ENCODE data around the gene SMKR1.
"Not testable (repeated sequence)": the region's sequence is repeated elsewhere in the genome, so short reads cannot be mapped to it uniquely, and the experiment has no call there.

Gene SMKR1

DNA sequence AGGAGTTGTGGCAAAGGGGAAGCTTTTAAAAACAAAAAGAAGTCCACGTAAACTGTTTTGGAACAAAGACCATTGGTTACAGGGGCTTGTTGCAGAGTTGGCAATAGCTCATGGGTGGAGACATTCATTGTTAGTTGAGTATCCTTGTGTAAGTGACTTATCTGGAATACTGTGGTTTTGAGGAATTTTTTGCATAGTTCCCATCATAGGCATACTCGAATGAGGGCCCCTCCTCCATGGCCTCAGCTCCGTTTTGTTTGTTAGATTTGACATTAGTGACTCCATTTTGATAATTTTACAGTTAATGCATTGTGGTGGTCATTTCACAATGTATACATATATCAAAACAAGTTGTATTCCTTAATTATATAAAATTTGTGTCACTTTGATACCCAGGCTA, 12.8 kb upstream of the SMKR1 start:
- no peak for DNase-seq

DNA sequence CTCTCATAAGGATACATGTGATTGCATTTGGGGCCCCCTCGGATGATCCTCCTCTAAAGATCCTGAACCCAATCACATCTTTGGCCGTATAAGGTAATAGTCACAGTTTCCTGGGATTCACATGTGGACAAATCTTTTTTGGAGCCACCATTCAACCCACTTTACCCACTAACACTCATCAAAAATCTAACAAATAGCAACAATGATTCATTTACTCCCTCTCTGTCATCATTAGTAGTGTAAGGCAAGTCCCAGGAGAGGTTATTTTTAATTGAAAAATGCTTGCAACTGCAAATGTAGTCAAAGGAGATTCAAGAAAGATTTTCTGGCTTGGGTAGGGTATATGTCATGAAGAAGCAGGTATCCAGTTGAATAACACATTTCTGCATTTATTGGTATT, 9.9 kb upstream of the SMKR1 start:
- no peak for DNase-seq

DNA sequence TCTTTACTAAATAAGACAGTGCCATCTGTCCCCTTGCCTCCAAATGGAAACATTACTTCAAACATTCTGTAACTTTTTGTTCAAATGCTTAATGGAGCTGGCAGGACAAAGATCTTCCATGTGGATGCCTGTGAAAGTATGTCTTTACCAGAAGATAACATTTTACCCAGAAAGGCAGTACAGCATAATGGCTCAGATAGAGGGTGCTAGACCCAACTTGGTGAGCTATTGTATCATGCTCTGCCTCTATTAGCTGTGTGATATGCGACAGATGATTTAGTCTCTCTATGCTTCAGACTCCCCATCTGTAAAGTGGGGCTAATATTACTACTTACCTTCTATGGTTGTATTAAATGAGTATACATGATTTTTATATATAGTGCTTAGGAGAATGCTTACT, 8.8 kb upstream of the SMKR1 start:
- no peak for DNase-seq

DNA sequence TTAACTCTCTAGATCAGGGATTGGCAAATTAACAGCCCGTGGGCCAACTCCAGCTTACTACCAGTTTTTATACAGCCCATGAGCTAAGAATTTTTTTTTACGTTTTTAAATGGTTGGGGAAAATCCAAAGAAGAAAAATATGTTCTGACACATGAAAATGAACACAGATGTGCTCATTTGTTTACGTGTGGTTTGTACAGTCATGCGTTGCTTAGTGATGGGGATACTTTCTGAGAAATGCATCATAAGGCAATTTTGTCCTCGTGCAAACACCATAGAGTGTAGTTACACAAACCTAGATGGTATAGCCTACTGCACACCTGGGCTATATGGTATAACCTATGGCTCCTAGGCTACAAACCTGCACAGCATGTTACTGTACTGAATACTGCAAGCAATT, 8.3 kb upstream of the SMKR1 start:
- no peak for DNase-seq

DNA sequence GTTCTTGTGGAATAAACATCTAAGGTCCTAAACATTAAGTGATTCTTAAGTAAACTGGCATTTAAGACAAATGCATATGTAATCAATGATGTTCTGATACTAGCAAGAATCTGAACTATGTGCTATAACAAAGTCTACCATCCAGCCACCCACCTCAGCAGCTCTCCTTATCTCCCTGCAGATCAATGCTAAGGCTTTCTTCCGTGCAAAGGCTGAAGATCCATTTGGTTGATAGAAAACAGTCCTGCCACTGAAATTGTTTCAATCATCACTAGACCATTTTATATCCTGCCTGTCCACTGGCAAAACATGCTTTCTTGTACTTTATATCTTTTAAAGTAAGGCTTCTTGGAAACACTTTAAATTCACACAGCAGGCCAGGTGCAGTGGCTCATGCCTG, 6.3 kb upstream of the SMKR1 start:
- DNase-seq = no peak

DNA sequence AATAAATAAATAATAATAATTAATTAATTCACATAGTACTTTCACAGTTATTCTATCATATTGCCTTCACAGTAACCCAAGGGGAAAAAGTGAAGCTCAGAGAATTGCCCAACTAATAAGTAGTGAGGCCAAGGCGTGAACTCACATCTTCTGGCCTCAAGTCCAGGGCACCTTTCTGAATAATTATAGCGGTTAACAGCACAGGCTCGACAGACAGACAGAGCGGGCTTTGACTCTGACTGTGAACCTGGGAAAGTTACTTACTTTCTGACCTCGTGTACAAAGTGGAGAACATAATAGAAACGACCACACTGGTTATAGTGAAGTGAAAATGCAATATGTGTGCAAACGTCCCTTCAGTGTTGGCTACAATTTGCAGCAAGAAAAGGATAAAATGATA, 5.7 kb upstream of the SMKR1 start:
- no peak for DNase-seq

DNA sequence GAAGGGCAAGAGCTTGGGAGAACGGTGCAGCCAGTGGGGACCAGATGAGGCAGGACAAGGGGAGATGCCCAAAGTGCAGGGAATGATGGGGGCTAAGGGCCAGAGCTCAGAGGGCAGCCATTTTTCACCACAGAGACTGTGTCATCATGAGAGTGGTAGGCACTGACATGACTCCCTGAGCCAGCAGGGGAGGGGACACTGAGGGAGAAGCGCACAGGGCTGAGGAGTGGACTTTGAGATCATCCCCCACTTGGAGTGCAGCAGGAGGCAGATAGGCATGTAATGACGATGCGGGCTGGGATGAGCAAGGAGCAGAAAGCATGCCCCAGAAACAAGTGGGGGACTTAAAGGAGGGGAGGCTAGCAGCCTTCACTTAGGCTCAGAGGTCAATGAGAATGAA, 5.2 kb upstream of the SMKR1 start:
- DNase-seq = no peak

DNA sequence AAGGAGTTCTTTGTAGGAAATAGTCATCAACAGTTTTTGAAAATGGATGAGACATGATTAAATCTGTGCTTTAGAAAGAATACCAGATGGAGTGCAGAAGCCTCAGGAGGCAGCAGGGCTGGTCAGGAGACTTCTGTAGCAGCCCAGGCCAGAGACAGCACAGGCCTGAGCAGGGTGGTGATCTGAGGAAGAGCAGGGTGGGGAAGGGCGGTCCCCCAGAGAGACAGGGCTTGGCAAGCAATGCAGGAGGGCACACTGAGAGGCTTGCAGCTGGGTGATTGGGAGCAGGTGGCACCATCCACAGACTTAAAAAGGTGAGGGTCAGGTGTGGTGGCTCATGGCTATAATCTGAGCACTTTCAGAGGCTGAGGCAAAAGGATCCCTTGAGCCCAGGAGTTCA, 4.3 kb upstream of the SMKR1 start:
- DNase-seq = no peak

DNA sequence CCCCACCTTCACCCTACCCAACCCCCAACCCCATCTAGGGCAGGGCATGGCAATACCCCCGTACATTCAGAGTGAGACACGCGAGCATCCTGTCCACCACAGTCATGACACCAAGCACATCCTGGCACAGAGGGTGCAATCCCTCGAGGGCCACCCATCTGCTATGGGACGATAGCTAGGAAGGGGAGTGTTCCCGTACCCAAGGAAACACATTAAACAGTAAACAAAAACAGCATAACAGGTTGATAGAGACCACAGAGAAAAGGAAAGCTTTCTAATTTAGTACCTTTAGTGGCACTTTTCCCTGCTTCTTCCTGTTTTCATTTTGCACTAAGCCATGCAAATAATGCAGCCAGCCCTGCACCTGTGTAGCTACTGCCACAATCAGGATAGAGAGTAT, 2.3 kb upstream of the SMKR1 start:
- no peak for DNase-seq

DNA sequence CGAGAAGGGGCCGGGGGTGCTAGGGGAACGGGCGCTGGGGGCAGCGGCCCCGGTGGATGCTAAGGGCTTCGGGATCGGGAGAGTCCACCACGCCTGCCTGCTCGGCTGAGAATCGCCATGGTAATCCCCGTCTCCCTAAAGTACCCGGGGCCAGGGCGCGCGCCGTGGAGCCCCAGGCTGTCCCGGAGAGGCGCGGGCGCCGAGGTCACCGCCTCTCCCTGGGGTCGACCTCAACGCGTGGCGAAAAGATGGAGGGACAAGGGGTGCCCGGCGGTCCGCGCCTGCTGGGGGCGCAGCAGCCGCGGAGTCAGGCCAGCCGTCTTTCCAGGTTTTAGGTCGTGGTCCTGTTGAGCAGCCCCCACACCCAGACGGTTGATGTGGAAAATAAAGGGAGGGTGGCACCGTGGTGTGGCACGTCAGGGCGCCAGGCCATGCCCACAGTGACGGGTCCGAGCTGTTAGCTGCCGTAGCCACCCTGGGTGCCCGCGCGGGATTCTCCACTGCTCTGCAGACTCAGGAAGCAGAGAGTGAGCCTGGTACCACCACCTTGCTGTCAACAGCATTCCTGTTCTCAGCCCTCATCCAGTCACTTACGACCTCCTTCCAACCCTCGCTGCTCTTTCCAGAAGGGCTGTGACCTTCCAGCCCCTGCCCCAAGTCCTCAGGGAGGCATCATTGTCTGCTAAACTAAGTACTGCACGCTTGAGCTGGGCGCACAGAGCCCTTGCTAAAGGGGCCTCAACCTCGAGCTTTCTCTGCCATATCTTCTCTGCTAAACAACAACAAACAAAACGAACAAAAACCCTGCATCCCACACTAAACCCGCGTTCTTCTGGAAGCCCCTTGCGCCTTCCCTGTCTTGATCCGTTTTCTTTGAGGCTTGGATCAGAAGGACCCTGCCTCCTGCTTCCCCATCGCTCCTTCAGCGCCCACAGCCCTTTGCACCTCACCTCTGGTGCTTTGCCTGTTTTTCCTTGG, 666 bp downstream of the SMKR1 start:
- DNase-seq = no peak

DNA sequence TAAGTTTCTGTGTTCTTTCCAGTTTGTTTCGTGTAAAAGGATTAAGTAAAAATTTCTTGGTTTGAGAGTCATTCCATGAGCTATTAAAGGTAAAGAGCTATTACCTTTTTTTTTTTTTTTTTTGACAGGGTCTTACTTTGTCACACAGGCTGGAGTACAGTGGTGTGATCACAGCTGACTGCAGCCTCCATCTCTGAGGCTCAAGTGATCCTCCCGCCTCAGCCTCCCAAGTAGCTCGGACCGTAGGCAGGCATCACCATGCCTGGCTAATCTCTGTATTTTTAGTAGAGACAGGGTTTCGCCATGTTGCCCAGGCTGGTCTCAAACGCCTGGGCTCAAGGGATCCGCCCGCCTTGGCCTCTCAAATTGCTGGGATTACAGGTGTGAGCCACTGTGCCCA, 1.4 kb downstream of the SMKR1 start:
- DNase-seq = no peak

DNA sequence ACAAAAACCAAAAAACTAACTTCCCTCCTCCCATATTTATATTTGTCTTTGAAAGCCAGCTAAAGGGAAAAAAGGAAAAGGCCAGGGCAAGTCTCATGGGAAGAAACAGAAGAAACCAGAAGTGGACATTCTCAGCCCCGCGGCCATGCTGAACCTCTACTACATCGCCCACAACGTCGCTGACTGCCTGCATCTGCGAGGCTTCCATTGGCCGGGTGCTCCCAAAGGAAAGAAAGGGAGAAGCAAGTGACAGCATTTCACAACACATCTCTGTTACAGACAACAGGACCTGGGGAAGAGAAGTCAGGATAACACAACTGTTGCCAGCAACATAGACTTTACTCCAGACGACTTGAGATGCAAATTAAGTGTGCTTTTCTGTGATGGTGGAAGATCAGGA, 9.9 kb downstream of the SMKR1 start:
- no peak for DNase-seq

DNA sequence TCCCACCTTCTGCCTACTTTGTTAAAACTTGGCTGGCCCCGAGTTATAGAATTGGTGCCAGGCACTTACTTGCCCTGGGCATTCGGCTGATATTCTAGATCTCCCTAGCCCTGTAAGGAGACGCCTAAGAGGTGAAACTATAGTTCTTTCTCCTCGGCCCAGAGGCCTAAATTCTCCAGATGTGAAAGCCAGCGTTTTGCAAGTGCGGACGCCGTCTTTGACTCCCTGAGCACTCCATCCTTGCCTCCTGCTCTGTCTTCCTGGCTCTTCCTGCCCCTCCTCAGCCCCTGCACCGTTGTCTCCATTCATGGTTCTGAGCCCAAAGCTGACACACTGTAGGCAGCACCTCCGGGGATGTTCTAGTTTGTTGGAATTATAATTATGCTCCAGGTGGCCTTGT, 11.2 kb downstream of the SMKR1 start:
- no peak for DNase-seq

DNA sequence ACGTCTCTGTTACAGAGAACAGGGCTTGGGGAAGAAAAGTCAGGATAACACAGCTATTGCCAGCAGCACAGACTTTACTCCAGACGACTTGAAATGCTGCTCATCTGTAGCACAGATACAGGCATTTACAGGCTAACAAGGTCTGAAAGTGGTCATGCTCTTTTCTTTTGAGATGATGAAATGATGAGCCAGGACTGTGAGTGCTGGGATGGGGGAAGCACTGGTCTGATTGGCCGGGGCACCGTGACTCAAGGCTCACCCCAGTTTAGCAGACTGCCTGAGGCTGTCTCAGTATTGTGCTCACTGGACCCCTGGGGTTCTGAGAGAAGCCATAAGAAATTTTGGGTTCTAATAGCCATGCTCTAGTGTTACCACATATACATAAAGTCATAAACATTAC, 12.4 kb downstream of the SMKR1 start:
- DNase-seq = no peak

DNA sequence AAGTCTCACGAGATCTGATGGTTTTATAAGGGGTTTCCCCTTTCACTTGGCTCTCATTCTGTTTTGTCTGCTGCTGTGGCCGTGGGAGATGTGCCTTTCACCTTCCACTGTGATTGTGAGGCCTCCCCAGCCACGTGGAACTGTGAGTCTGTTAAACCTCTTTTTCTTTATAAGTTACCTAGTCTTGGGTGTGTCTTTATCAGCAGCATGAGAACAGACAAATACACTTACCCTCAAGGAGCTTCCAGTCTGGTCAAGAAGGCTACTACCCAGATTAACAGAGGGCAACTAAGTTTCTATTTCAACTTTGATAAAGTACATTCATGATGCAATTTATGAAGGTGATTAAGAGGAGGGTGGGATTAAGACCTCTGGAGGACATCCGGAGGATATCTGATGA, 13.1 kb downstream of the SMKR1 start:
- no peak for DNase-seq

DNA sequence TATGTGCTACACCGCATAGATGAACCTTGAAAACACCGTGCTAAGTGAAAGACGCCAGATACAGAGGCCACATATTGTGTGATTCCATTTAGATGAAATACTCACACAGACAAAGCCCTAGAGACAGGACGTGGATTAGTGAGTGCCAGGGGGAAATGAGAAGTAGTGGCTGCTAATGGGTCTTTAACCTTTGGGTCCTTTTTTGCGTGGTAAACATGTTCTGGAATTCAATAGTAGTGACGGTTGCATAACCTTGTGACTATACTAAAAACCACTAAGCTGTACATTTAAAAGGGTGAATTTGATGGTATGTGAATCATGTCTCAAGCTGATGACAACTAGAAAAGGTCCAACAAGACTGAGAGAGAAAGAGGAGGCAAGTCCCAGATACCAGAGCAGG, 15.6 kb downstream of the SMKR1 start:
- DNase-seq = no peak

DNA sequence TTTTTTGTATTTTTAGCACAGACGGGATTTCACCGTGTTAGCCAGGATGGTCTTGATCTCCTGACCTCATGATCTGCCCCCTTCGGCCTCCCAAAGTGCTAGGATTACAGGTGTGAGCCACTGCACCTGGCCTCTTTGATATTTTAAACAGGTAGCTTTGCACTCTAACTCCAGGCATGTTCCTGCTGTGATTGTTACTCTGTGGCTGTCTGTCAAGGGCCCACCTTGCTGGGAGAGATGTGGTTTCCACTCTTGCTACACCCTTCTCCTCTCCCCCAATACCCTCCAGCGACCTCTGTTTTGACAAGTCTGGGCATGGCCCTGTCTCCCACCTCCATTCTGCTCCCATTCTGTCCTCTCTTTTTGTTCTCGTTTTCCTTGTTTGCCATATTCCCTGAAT, 17.1 kb downstream of the SMKR1 start:
- no peak for DNase-seq

DNA sequence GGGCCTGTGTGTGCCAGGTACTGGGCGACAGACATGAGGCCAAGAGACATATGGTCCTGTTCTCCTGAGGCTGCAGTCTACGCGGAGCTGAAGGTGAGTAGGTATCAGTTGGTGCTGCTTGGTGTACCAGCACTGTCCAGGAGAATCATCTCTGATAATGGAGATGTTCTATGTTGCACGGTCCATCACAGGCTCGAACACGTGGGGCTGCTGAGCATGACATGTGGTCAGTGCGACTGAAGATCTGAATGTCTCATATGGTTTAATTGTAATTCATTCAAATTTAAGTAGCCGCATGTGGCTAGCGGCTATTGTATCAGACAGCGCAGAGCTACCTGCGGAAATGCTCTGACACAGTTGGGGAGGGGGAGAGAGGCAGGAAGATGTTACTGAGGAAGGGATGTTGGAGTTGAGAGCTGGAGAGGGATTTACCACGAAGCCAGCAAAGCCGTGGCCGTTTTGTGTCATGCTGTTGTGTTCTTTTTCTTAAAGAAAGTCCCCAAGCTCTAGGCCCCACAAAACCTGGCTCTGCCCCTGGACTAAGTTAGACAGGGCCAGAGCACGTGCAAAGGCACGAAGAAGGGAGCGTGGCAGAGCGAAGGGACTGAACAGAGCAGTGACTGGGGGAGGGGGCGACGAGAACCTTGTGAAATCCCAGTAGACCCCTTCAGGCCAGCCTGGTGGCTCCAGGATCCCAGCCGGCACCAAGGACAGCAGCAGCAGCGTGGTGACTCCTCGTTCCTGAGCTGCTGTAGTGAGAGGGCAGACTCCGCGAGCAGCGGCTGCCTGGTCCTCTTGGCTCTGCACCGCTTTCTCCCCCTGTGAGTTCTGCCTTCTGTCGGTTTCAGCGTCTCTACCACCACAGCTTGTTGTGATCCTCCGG, 20.0 kb downstream of the SMKR1 start:
- DNase-seq = no peak

DNA sequence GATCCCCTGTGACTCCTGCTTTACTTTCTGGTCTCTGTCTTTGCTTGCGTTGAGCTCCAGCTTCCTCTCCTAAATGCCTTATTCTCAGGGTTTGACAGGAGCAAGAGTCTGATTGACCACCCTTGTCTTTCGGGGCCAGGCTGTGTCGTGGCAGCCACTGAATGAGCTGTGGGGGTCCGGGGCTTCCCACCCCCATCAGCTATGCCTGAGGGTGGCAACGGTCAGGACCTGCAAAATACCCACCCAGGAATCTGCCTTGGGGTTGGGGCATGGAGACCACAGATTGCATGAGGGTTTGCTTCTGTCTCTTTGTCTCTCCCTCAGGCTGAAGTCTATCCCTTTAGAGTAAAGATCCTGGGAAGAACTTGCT, 20.6 kb downstream of the SMKR1 start:
- no peak for DNase-seq

DNA sequence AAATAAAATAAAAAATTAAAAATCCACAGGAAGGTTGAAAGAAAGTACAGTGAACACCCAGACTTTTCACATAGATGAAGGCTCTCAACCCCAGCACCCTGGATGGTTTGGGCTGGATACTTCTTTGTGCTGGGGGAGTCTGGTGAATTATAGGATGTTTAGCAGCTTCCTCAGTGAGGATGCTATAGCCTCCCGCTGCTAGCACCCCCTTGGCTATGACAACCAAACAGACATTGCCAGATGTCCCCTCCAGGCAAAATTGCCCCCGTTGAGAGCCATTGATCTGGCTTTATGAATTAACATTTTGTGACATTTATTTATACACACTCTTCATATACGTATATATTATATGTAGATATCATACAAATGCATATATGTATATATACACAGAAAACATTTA, 21.6 kb downstream of the SMKR1 start:
- no peak for DNase-seq

DNA sequence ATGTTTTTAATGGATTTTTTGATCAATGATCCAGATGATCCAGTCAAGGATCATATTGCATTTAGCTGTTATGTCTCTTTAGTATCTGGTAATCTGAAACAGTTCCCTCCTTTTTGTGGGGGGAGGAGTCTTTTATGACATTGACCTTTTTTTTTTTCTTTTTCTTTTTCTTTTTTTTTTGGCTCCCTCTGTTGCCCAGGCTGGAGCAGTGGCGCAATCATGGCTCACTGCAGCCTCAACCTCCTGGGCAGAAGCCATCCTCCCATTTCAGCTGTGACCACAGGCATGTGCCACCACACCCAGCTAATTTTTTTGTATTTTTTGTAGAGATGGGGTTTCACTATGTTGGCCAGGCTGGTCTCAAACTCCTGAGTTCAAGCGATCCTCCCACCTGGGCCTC, 22.1 kb downstream of the SMKR1 start:
- not testable (repeated sequence) for DNase-seq

DNA sequence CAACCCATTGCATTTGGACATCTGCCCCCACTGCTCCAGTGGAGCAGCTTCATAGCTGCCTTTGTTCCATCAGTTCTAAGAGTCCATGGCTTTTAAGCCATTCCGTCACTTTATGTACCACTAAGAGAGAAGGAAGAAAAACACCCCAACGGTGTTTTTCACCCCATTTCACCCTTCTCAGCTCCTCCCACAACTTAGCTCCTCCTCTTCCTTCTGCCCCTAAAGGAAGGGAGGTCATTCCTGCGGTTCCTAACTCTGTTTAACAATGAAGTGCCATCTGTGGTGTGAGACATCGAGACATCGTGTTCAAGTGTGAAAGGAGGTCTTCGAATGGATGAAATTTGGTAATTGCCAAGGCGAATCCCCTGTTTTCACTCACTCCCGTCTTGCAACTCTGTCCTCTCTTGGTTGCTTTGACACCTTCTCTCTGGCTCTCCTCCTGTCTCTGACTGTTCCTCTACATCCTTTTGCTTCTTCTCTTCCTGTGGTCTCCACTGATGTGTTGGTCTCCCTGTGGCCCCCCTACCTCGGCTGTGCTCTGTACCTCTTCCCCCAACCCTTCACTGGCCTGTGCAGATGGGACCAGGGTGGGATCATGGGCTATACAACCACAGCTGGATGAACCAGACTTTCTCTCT, 23.0 kb downstream of the SMKR1 start:
- no peak for DNase-seq

DNA sequence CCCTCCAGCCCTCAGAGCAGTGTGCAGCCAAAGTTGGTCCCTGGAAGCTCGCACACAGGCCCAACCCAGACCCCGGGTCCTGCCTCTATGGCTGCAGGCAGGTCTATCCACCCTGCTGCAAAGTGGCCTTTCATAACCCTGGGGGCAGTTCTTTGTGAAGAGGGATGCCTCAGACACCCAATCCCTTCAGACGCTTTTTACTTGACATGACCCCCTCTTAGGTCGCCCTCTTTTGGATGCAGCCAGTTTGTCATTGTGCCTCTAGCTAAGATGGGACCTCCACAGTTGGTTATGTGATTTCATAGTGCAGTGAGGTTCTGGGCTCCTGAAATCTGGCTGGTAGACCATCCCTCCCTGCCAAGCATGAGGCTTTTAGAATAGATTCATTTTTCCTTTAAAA, 27.3 kb downstream of the SMKR1 start:
- DNase-seq = no peak
